HL-60 (cell line): ENCODE data around the gene SH3BGRL3.

Experiments
- GABPA ChIP-seq: IDR thresholded peaks from 2 replicates; pipeline ENCODE4 v1.6.1; 2012; ENCODE audit warnings: low read depth
- POLR2AphosphoS5 ChIP-seq: IDR thresholded peaks from 2 replicates; pipeline ENCODE4 v1.6.1; 2012; ENCODE audit warnings: low read depth
- TF ChIP-seq, protein P1 (sequence below): IDR thresholded peaks from one replicate; pipeline ENCODE4 v1.5.1; 2011; ENCODE audit warnings: low read length, control low read depth, inconsistent platforms; ENCODE audit not compliant: insufficient read depth
- TF ChIP-seq, protein P2 (sequence below): IDR thresholded peaks from 2 replicates; pipeline ENCODE4 v1.6.1; 2012; ENCODE audit warnings: low read depth; ENCODE audit not compliant: insufficient replicate concordance

DNA sequence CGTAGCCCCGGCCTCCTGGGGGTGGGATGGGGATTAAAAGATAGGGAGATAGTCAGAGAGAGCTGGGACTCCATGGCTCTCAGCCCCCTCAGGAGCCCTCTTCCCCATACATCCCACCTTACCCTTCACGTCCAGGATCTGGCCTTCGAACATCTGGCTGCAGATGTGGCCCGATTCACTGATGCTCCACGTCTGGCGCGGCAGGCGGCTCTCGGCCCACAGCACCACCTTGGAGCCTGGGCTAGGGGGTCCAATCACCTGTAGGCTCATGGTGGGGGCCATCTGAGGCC lies 42.1 kb downstream of the SH3BGRL3 start:
- TF ChIP-seq, protein P1, sequence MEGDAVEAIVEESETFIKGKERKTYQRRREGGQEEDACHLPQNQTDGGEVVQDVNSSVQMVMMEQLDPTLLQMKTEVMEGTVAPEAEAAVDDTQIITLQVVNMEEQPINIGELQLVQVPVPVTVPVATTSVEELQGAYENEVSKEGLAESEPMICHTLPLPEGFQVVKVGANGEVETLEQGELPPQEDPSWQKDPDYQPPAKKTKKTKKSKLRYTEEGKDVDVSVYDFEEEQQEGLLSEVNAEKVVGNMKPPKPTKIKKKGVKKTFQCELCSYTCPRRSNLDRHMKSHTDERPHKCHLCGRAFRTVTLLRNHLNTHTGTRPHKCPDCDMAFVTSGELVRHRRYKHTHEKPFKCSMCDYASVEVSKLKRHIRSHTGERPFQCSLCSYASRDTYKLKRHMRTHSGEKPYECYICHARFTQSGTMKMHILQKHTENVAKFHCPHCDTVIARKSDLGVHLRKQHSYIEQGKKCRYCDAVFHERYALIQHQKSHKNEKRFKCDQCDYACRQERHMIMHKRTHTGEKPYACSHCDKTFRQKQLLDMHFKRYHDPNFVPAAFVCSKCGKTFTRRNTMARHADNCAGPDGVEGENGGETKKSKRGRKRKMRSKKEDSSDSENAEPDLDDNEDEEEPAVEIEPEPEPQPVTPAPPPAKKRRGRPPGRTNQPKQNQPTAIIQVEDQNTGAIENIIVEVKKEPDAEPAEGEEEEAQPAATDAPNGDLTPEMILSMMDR, result no peak
- no peak for TF ChIP-seq POLR2AphosphoS5
- TF ChIP-seq, protein P2, sequence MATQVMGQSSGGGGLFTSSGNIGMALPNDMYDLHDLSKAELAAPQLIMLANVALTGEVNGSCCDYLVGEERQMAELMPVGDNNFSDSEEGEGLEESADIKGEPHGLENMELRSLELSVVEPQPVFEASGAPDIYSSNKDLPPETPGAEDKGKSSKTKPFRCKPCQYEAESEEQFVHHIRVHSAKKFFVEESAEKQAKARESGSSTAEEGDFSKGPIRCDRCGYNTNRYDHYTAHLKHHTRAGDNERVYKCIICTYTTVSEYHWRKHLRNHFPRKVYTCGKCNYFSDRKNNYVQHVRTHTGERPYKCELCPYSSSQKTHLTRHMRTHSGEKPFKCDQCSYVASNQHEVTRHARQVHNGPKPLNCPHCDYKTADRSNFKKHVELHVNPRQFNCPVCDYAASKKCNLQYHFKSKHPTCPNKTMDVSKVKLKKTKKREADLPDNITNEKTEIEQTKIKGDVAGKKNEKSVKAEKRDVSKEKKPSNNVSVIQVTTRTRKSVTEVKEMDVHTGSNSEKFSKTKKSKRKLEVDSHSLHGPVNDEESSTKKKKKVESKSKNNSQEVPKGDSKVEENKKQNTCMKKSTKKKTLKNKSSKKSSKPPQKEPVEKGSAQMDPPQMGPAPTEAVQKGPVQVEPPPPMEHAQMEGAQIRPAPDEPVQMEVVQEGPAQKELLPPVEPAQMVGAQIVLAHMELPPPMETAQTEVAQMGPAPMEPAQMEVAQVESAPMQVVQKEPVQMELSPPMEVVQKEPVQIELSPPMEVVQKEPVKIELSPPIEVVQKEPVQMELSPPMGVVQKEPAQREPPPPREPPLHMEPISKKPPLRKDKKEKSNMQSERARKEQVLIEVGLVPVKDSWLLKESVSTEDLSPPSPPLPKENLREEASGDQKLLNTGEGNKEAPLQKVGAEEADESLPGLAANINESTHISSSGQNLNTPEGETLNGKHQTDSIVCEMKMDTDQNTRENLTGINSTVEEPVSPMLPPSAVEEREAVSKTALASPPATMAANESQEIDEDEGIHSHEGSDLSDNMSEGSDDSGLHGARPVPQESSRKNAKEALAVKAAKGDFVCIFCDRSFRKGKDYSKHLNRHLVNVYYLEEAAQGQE, result no peak
- TF ChIP-seq GABPA, result no peak
